ENCODE results near the gene ASIC5.
A peak's percentile ranks its signal among the peaks of the same experiment; 100 is the strongest.

ASIC5 gene

GRCh38 chr4:155822572-155822971 lies 43.5 kb downstream of the ASIC5 start:
- Histone ChIP-seq H3K4me1 (ENCODE audit: control extremely low read depth in 1 of 4, control insufficient read depth in 4 of 4, insufficient read depth in 4 of 4, low read length in 3 of 4) (no peaks in the 10 kb centered on the region), H3K4me3 (ENCODE audit: control insufficient read depth in 1 of 7, extremely low read depth in 1 of 7, insufficient read depth in 4 of 7, low read depth in 2 of 7, low read length in 6 of 7) (no peak overlapping the region), H3K9me3 (ENCODE audit: control extremely low read depth in 1 of 5, control insufficient read depth in 4 of 5, insufficient read depth in 2 of 5, low read depth in 1 of 5, low read length in 4 of 5) (no peaks in the 10 kb centered on the region), H3K27ac (ENCODE audit: insufficient read depth in 1 of 2, low read depth in 1 of 2, low read length in 2 of 2, poor library complexity in 1 of 2, severe bottlenecking in 2 of 2) (no peak overlapping the region), H3K27me3 (replicated peaks in 2 of 5; ENCODE audit: control insufficient read depth in 4 of 5, insufficient read depth in 5 of 5, low read length in 4 of 5) (no peaks in the 10 kb centered on the region), H3K36me3 (ENCODE audit: control insufficient read depth in 4 of 4, insufficient read depth in 4 of 4, low read length in 3 of 4) (no peaks in the 10 kb centered on the region)
- WGBS (ENCODE audit: insufficient coverage) = 100% methylated on average over 2 of the region's 3 CpGs
- ChIA-PET CTCF (no interaction called here), POLR2A (interaction anchor here (0.7 kb wide), 1 partner anchor 432 kb away, joined by 3 read pairs; no protein-coding TSS in a partner anchor)
- DNase-seq = no peak

DNA sequence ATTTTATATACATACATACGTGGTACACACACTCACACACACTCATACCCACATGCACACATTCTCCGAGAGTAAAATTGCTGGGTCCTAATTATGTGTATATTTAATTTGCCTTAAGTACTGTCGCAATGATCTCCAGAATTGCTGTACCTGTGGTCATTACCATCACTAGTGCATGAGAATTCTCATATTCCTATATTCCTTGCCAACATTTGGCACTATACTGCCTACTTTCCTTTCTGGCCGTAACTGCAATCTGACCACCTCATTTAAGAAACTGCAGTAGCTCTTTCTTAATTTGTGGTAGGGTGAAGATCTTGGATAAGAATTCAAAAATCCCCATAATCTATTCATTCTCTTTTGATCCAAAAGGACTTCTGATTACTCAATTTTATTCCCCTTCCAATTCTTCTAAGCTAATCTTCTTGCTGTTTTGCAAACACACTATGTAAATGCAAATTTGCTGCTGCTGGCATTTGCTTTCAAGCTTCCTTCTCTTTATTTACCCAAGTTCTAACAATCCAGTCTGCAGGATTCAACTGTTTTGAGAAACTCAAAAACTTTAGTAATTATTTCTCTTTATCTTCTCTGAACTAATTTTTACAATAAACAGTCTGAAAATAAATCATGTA lies 45.1 kb downstream of the ASIC5 start:
- WGBS (ENCODE audit: insufficient coverage) = 100% methylated on average over 1 of the region's 4 CpGs
- ChIA-PET CTCF (no interaction called here), POLR2A (no interaction called here)
- Histone ChIP-seq H3K27ac (ENCODE audit: insufficient read depth in 1 of 2, low read depth in 1 of 2, low read length in 2 of 2, poor library complexity in 1 of 2, severe bottlenecking in 2 of 2) (no peak overlapping the region), H3K9me3 (ENCODE audit: control extremely low read depth in 1 of 5, control insufficient read depth in 4 of 5, insufficient read depth in 2 of 5, low read depth in 1 of 5, low read length in 4 of 5) (no peaks in the 10 kb centered on the region), H3K36me3 (ENCODE audit: control insufficient read depth in 4 of 4, insufficient read depth in 4 of 4, low read length in 3 of 4) (no peaks in the 10 kb centered on the region), H3K4me3 (ENCODE audit: control insufficient read depth in 1 of 7, extremely low read depth in 1 of 7, insufficient read depth in 4 of 7, low read depth in 2 of 7, low read length in 6 of 7) (no peak overlapping the region), H3K27me3 (replicated peaks in 2 of 5; ENCODE audit: control insufficient read depth in 4 of 5, insufficient read depth in 5 of 5, low read length in 4 of 5) (no peaks in the 10 kb centered on the region), H3K4me1 (ENCODE audit: control extremely low read depth in 1 of 4, control insufficient read depth in 4 of 4, insufficient read depth in 4 of 4, low read length in 3 of 4) (no peaks in the 10 kb centered on the region)
- DNase-seq = no peak

- H3K27ac ChIP-seq (ENCODE audit: insufficient read depth in 1 of 2, low read depth in 1 of 2, low read length in 2 of 2, poor library complexity in 1 of 2, severe bottlenecking in 2 of 2) = no peak overlapping the region
- no peak for DNase-seq
- H3K4me1 ChIP-seq (ENCODE audit: control extremely low read depth in 1 of 4, control insufficient read depth in 4 of 4, insufficient read depth in 4 of 4, low read length in 3 of 4) = no peaks in the 10 kb centered on the region
- no peaks in the 10 kb centered on the region for H3K27me3 ChIP-seq (replicated peaks in 2 of 5; ENCODE audit: control insufficient read depth in 4 of 5, insufficient read depth in 5 of 5, low read length in 4 of 5)
- CTCF ChIA-PET = no interaction called here
- H3K36me3 ChIP-seq (ENCODE audit: control insufficient read depth in 4 of 4, insufficient read depth in 4 of 4, low read length in 3 of 4) = no peaks in the 10 kb centered on the region
- H3K4me3 ChIP-seq (ENCODE audit: control insufficient read depth in 1 of 7, extremely low read depth in 1 of 7, insufficient read depth in 4 of 7, low read depth in 2 of 7, low read length in 6 of 7) = no peak overlapping the region
- WGBS (ENCODE audit: insufficient coverage) = no CpG with 5 or more reads among the region's 1 CpG
- no peaks in the 10 kb centered on the region for H3K9me3 ChIP-seq (ENCODE audit: control extremely low read depth in 1 of 5, control insufficient read depth in 4 of 5, insufficient read depth in 2 of 5, low read depth in 1 of 5, low read length in 4 of 5)
- POLR2A ChIA-PET = no interaction called here
These were observed 47.0 kb downstream of the ASIC5 start for GRCh38 chr4:155819066-155819465.

DNA sequence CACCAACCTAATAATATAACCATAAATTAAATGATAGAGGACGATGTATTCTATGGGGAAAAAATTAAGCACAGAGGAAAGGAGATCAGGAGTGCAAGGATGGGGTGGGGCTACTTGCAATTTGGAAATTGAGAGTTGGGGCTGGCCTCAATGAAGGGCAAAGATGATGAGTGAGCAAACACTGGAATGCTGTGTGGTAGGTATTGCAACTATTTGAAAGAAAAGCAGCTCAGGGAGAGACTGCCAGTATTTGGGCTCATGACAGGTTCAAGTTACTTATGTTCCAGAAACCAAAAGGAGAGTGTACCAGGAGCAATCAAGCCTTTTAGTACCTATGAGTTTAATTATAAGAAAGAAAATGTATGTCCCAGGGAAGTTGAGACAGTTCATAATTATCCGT lies 47.4 kb downstream of the ASIC5 start:
- no peaks in the 10 kb centered on the region for H3K36me3 ChIP-seq (ENCODE audit: control insufficient read depth in 4 of 4, insufficient read depth in 4 of 4, low read length in 3 of 4)
- H3K4me1 ChIP-seq (ENCODE audit: control extremely low read depth in 1 of 4, control insufficient read depth in 4 of 4, insufficient read depth in 4 of 4, low read length in 3 of 4) = no peaks in the 10 kb centered on the region
- no peak overlapping the region for H3K27ac ChIP-seq (ENCODE audit: insufficient read depth in 1 of 2, low read depth in 1 of 2, low read length in 2 of 2, poor library complexity in 1 of 2, severe bottlenecking in 2 of 2)
- DNase-seq = no peak
- CTCF ChIA-PET = no interaction called here
- H3K27me3 ChIP-seq (replicated peaks in 2 of 5; ENCODE audit: control insufficient read depth in 4 of 5, insufficient read depth in 5 of 5, low read length in 4 of 5) = no peaks in the 10 kb centered on the region
- POLR2A ChIA-PET = no interaction called here
- no peaks in the 10 kb centered on the region for H3K9me3 ChIP-seq (ENCODE audit: control extremely low read depth in 1 of 5, control insufficient read depth in 4 of 5, insufficient read depth in 2 of 5, low read depth in 1 of 5, low read length in 4 of 5)
- no peak overlapping the region for H3K4me3 ChIP-seq (ENCODE audit: control insufficient read depth in 1 of 7, extremely low read depth in 1 of 7, insufficient read depth in 4 of 7, low read depth in 2 of 7, low read length in 6 of 7)
- 100% methylated on average over 1 of the region's 2 CpGs for WGBS (ENCODE audit: insufficient coverage)

GRCh38 chr4:155811083-155811482 lies 55.0 kb downstream of the ASIC5 start:
- Histone ChIP-seq H3K36me3 (ENCODE audit: control insufficient read depth in 4 of 4, insufficient read depth in 4 of 4, low read length in 3 of 4) (peaks cover 0 to 18% (median 3%) of the 10 kb centered on the region in 4 experiments), H3K27me3 (replicated peaks in 2 of 5; ENCODE audit: control insufficient read depth in 4 of 5, insufficient read depth in 5 of 5, low read length in 4 of 5) (no peaks in the 10 kb centered on the region), H3K4me3 (ENCODE audit: control insufficient read depth in 1 of 7, extremely low read depth in 1 of 7, insufficient read depth in 4 of 7, low read depth in 2 of 7, low read length in 6 of 7) (no peak overlapping the region), H3K9me3 (ENCODE audit: control extremely low read depth in 1 of 5, control insufficient read depth in 4 of 5, insufficient read depth in 2 of 5, low read depth in 1 of 5, low read length in 4 of 5) (no peaks in the 10 kb centered on the region), H3K27ac (ENCODE audit: insufficient read depth in 1 of 2, low read depth in 1 of 2, low read length in 2 of 2, poor library complexity in 1 of 2, severe bottlenecking in 2 of 2) (no peak overlapping the region), H3K4me1 (ENCODE audit: control extremely low read depth in 1 of 4, control insufficient read depth in 4 of 4, insufficient read depth in 4 of 4, low read length in 3 of 4) (no peaks in the 10 kb centered on the region)
- WGBS (ENCODE audit: insufficient coverage) = 86% methylated on average over 2 of the region's 2 CpGs
- POLR2A ChIA-PET = no interaction called here
- no peak for DNase-seq
- CTCF ChIA-PET = interaction anchor here (1.3 to 4.4 kb wide), 2 partner anchors 28 to 142 kb away, joined by 7 to 27 read pairs; partner anchors contain the start of gene CTSO

GRCh38 chr4:155809835-155810234 lies 56.2 kb downstream of the ASIC5 start:
- Histone ChIP-seq H3K4me1 (ENCODE audit: control extremely low read depth in 1 of 4, control insufficient read depth in 4 of 4, insufficient read depth in 4 of 4, low read length in 3 of 4) (peaks cover 0 to 4% (median 0%) of the 10 kb centered on the region in 4 experiments), H3K27me3 (replicated peaks in 2 of 5; ENCODE audit: control insufficient read depth in 4 of 5, insufficient read depth in 5 of 5, low read length in 4 of 5) (no peaks in the 10 kb centered on the region), H3K36me3 (ENCODE audit: control insufficient read depth in 4 of 4, insufficient read depth in 4 of 4, low read length in 3 of 4) (peaks cover 0 to 30% (median 5%) of the 10 kb centered on the region in 4 experiments), H3K27ac (ENCODE audit: insufficient read depth in 1 of 2, low read depth in 1 of 2, low read length in 2 of 2, poor library complexity in 1 of 2, severe bottlenecking in 2 of 2) (no peak overlapping the region), H3K9me3 (ENCODE audit: control extremely low read depth in 1 of 5, control insufficient read depth in 4 of 5, insufficient read depth in 2 of 5, low read depth in 1 of 5, low read length in 4 of 5) (no peaks in the 10 kb centered on the region), H3K4me3 (ENCODE audit: control insufficient read depth in 1 of 7, extremely low read depth in 1 of 7, insufficient read depth in 4 of 7, low read depth in 2 of 7, low read length in 6 of 7) (no peak overlapping the region)
- CTCF ChIA-PET = interaction anchor here (0.8 to 4.4 kb wide), 5 partner anchors 29 to 411 kb away, joined by 3 to 27 read pairs (median 3); partner anchors contain the start of gene CTSO
- peak; percentile 75 to 86 (median 84) for DNase-seq
- POLR2A ChIA-PET = no interaction called here
- no CpG with 5 or more reads among the region's 1 CpG for WGBS (ENCODE audit: insufficient coverage)

- Histone ChIP-seq H3K27ac (ENCODE audit: insufficient read depth in 1 of 2, low read depth in 1 of 2, low read length in 2 of 2, poor library complexity in 1 of 2, severe bottlenecking in 2 of 2) (no peak overlapping the region), H3K27me3 (replicated peaks in 2 of 5; ENCODE audit: control insufficient read depth in 4 of 5, insufficient read depth in 5 of 5, low read length in 4 of 5) (no peaks in the 10 kb centered on the region), H3K4me1 (ENCODE audit: control extremely low read depth in 1 of 4, control insufficient read depth in 4 of 4, insufficient read depth in 4 of 4, low read length in 3 of 4) (peaks cover 0 to 4% (median under 1%) of the 10 kb centered on the region in 4 experiments), H3K9me3 (ENCODE audit: control extremely low read depth in 1 of 5, control insufficient read depth in 4 of 5, insufficient read depth in 2 of 5, low read depth in 1 of 5, low read length in 4 of 5) (no peaks in the 10 kb centered on the region), H3K4me3 (ENCODE audit: control insufficient read depth in 1 of 7, extremely low read depth in 1 of 7, insufficient read depth in 4 of 7, low read depth in 2 of 7, low read length in 6 of 7) (no peak overlapping the region), H3K36me3 (ENCODE audit: control insufficient read depth in 4 of 4, insufficient read depth in 4 of 4, low read length in 3 of 4) (peaks cover 5 to 57% (median 16%) of the 10 kb centered on the region in 4 experiments)
- ChIA-PET POLR2A (interaction anchor here (0.8 kb wide), 1 partner anchor 462 kb away, joined by 3 read pairs; no protein-coding TSS in a partner anchor), CTCF (interaction anchor here (1.1 to 4.4 kb wide), 4 partner anchors 11 to 404 kb away, joined by 3 to 27 read pairs (median 5); partner anchors contain the start of gene CTSO)
- WGBS (ENCODE audit: insufficient coverage) = no CpG with 5 or more reads among the region's 1 CpG
- DNase-seq = no peak
These were observed 59.1 kb downstream of the ASIC5 start for GRCh38 chr4:155807021-155807420.

All from common myeloid progenitor, CD34-positive (primary cell).